GM23248 (cell line): Measurements from ENCODE around the gene PJA1.

Source experiments
- EZH2 ChIP-seq: fragments of 200-600 bp; sonication (generic); IDR thresholded peaks from 2 replicates; pipeline ENCODE4 v1.6.1; 2018; ENCODE audit warnings: antibody characterized with exemption, mild to moderate bottlenecking; ENCODE audit not compliant: insufficient read depth, poor library complexity, severe bottlenecking
- EZH2phosphoT487 ChIP-seq: fragments of 200-600 bp; sonication (generic); IDR thresholded peaks from 2 replicates; pipeline ENCODE4 v1.6.1; 2018; ENCODE audit warnings: antibody characterized with exemption, moderate library complexity, mild to moderate bottlenecking, low read depth; ENCODE audit not compliant: insufficient read depth

DNA sequence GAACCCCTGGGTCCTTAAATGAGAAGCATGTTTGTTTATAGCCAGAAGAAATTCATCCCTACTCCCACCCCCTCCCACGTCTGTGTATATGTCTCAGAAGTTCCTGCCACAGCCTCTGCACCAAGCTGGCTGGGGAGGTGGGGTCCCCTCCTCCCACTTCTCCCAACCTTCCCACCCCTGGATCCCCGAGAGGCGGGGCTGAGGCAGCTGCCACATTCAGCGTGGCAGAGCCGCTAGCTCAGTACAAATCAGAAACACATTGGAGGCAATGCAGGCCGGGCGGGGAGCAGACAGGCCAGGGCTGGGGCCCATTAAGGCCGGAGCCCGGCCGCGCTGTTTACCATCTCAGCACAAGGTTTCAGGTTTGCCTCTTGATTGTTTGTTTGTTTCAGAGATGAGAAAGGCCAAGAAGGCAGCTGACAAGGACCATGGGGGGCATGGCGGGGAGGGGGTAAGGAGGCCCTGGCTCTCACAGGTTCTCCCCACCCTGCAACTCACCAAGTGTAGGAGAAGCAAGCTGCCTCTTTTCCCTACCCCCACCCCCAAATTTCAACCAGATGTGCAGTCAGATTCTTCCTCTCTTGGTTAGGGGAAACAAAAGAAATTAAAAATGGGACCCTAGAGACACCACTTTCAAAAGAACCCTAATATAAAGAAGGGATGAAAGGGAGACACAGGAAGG is 22.3 kb downstream of the PJA1 start:
- TF ChIP-seq EZH2 (no peak), EZH2phosphoT487 (no peak)
